ENCODE results near the gene PLET1.

The PLET1 gene

GRCh38 chr11:112235750-112236390, 24.8 kb downstream of the PLET1 start:
- no peak for DNase-seq

- no peak for DNase-seq
These were observed 28.7 kb downstream of the PLET1 start for GRCh38 chr11:112231952-112232351.

- DNase-seq = no peak
These were observed 30.8 kb downstream of the PLET1 start for GRCh38 chr11:112229746-112230433.

- DNase-seq = no peak
These were observed 31.5 kb downstream of the PLET1 start for GRCh38 chr11:112229159-112229558.

- DNase-seq = no peak
These were observed 32.0 kb downstream of the PLET1 start for GRCh38 chr11:112228706-112229105.

GRCh38 chr11:112227471-112227870, 33.2 kb downstream of the PLET1 start:
- DNase-seq = no peak

GRCh38 chr11:112226831-112227401, 33.7 kb downstream of the PLET1 start:
- no peak for DNase-seq

- DNase-seq = peak; percentile 67
These were observed 34.4 kb downstream of the PLET1 start, which contains the start of gene PTS for GRCh38 chr11:112226062-112226830. Gene PTS, plus strand, starts transcription at chr11:112226428. Its CDS starts 16 bp downstream, at chr11:112226444.

GRCh38 chr11:112225753-112226061, 35.0 kb downstream of the PLET1 start:
- DNase-seq = peak; percentile 17

GRCh38 chr11:112223754-112224532, 36.7 kb downstream of the PLET1 start:
- DNase-seq = no peak

GRCh38 chr11:112223121-112223520, 37.5 kb downstream of the PLET1 start:
- no peak for DNase-seq

- no peak for DNase-seq
These were observed 38.4 kb downstream of the PLET1 start for GRCh38 chr11:112222303-112222702.

GRCh38 chr11:112221274-112221835, 39.3 kb downstream of the PLET1 start:
- DNase-seq = no peak

- peak; percentile 44 for DNase-seq
These were observed 41.0 kb downstream of the PLET1 start for GRCh38 chr11:112219476-112220232.

GRCh38 chr11:112216561-112217105, 44.0 kb downstream of the PLET1 start:
- DNase-seq = no peak

- DNase-seq = no peak
These were observed 45.0 kb downstream of the PLET1 start for GRCh38 chr11:112215621-112216020.

GRCh38 chr11:112213753-112214152, 46.9 kb downstream of the PLET1 start:
- DNase-seq = no peak

GRCh38 chr11:112212710-112213109, 48.0 kb downstream of the PLET1 start:
- DNase-seq = no peak

- DNase-seq = no peak
These were observed 48.4 kb downstream of the PLET1 start for GRCh38 chr11:112212290-112212689.

- DNase-seq = no peak
These were observed 49.1 kb downstream of the PLET1 start for GRCh38 chr11:112211536-112211935.

GRCh38 chr11:112210890-112211289, 49.8 kb downstream of the PLET1 start:
- no peak for DNase-seq

All from COR-L47 (cell line).